Neutrophil (primary cell): ENCODE results near the gene KRTAP3-3.

Experiments
- H3K27ac ChIP-seq: fragments of 200-600 bp; sonication (generic); 2 replicates; pipeline ENCODE4 v1.5.1; 2016; ENCODE audit warnings: mild to moderate bottlenecking, moderate library complexity
- H3K27me3 ChIP-seq: fragments of 200-600 bp; sonication (generic); 2 replicates; pipeline ENCODE4 v1.6.0; 2016; ENCODE audit warnings: mild to moderate bottlenecking
- H3K36me3 ChIP-seq: fragments of 200-600 bp; sonication (generic); 2 replicates; pipeline ENCODE4 v1.5.1; 2017
- H3K4me1 ChIP-seq, 2 experiments: fragments of 200-600 bp in 1 of 2; sonication (generic) in 1 of 2; 1 replicate in 1 of 2; 2 replicates in 1 of 2; pipeline versions ENCODE4 v1.5.1 to v1.6.1; 2013 to 2016; ENCODE audit warnings: low read depth in 1 of 2, low read length in 1 of 2, mild to moderate bottlenecking in 1 of 2, moderate library complexity in 1 of 2; ENCODE audit not compliant: control insufficient read depth in 1 of 2, insufficient read depth in 1 of 2
- H3K4me3 ChIP-seq, 2 experiments: fragments of 200-600 bp in 1 of 2; sonication (generic) in 1 of 2; 1 replicate in 1 of 2; 2 replicates in 1 of 2; pipeline ENCODE4 v1.5.1; 2013 to 2016; ENCODE audit warnings: low read depth in 1 of 2, low read length in 1 of 2, mild to moderate bottlenecking in 1 of 2, moderate library complexity in 1 of 2
- H3K9me3 ChIP-seq: fragments of 200-600 bp; sonication (generic); 2 replicates; pipeline ENCODE4 v1.5.1; 2016
- CTCF ChIP-seq: fragments of 200-600 bp; sonication (generic); IDR thresholded peaks from 2 replicates; pipeline ENCODE4 v1.5.1; 2016; ENCODE audit warnings: antibody characterized with exemption

KRTAP3-3 gene

DNA sequence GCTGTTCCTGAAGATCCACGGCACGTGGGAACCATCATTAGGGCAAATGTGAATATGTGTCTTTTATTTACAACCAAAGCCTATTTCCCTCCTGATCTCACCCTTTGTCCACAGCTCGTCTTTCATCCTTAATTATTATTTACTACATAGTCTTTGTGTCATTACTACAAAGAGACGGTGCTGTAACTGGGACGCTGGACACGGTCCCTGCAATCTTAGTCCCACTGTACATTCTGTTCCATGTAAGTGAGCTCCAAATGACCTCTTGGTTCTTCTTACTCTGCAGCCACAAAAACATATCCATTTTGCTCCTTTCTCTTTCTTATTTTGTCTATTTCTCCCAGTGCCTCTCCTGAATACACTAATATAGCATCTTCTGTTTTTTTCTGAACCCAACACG lies 43.8 kb downstream of the KRTAP3-3 start:
- no peaks in the 10 kb centered on the region for H3K9me3 ChIP-seq
- peaks cover 0 to 4% of the 10 kb centered on the region in 2 experiments for H3K4me1 ChIP-seq
- no peak overlapping the region for H3K27ac ChIP-seq
- no peaks in the 10 kb centered on the region for H3K36me3 ChIP-seq
- TF ChIP-seq CTCF = no peak
- H3K27me3 ChIP-seq = peaks cover 99% of the 10 kb centered on the region
- no peak overlapping the region for H3K4me3 ChIP-seq

GRCh38 chr17:40949418-40949817 lies 44.5 kb downstream of the KRTAP3-3 start:
- H3K36me3 ChIP-seq = no peaks in the 10 kb centered on the region
- no peak for TF ChIP-seq CTCF
- H3K27ac ChIP-seq = no peak overlapping the region
- no peak overlapping the region for H3K4me3 ChIP-seq
- H3K9me3 ChIP-seq = no peaks in the 10 kb centered on the region
- H3K4me1 ChIP-seq = peaks cover 0 to 4% of the 10 kb centered on the region in 2 experiments
- H3K27me3 ChIP-seq = peaks cover 98% of the 10 kb centered on the region

DNA sequence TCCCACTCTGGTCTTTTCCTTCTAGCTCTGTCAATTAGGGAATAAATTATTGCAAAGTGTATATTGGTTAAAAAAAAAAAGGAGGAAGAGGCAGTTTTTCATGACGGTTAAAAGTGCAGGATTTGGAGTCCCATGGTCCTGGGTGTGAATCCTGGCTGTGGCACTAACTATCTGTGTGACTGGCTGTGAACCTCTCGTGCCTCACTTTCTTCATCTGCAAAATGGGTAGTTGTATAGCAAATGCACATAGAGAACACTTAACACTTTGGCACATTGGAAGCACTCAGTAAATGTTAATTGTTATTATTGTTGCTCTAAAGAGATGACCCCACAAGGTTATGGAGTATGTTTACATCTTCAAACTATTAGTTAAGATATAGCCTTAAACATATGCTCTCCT lies 46.0 kb downstream of the KRTAP3-3 start:
- H3K4me3 ChIP-seq = no peak overlapping the region
- H3K4me1 ChIP-seq = peaks cover 0 to 4% of the 10 kb centered on the region in 2 experiments
- H3K36me3 ChIP-seq = no peaks in the 10 kb centered on the region
- H3K27me3 ChIP-seq = peaks cover 90% of the 10 kb centered on the region
- H3K9me3 ChIP-seq = no peaks in the 10 kb centered on the region
- no peak for TF ChIP-seq CTCF
- no peak overlapping the region for H3K27ac ChIP-seq

DNA sequence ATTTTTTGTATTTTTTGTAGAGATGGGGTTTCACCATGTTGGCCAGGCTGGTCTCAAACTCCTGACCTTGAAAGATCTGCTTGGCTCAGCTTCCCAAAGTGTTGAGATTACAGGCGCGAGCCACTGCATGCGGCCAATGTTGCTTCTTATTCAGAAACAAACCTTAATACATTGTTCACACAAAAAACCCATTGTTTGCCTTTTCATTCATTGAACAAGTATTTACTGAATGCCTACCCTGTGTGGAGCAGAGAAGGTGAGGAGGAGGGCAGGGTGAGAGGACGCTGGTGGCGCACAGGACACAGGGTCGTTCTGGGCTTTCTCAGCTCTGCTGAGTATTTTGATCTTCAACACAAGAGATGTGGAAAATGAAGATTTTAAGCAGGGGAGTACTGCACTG lies 48.5 kb downstream of the KRTAP3-3 start:
- H3K4me3 ChIP-seq = no peak overlapping the region
- H3K4me1 ChIP-seq = peaks cover 8 to 10% of the 10 kb centered on the region in 2 experiments
- no peak for TF ChIP-seq CTCF
- H3K27ac ChIP-seq = no peak overlapping the region
- H3K27me3 ChIP-seq = peaks cover 64% of the 10 kb centered on the region
- no peaks in the 10 kb centered on the region for H3K36me3 ChIP-seq
- H3K9me3 ChIP-seq = no peaks in the 10 kb centered on the region

DNA sequence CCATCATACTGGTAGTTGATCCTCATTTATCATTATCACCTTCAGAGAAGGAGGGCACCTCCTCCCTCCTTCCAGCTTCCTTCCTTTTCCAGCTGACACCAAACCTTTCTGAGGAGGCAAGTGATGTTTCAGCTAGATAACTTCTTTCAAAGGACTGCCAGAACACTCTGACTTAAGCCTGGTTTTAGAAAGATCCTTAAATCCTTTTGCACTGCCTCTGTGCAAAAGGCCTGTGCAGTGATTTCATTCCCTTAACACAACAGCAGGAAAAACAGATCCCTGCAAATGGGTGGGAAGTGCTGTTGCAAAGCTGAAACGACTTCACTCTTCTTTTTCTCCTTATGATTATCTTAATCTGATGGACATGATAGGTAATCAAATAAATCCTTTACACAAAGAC lies 49.4 kb downstream of the KRTAP3-3 start:
- Histone ChIP-seq H3K9me3 (no peaks in the 10 kb centered on the region), H3K27ac (no peak overlapping the region), H3K4me1 (peaks cover 8 to 10% of the 10 kb centered on the region in 2 experiments), H3K27me3 (peaks cover 56% of the 10 kb centered on the region), H3K36me3 (no peaks in the 10 kb centered on the region), H3K4me3 (no peak overlapping the region)
- no peak for TF ChIP-seq CTCF
